ENCODE results near the gene USP36. TPM values are rescaled to one million over a fixed set of nuclear protein-coding genes. Genes with fewer than 3 reads are reported as not detected.
"Not testable (repeated sequence)": the region's sequence is repeated elsewhere in the genome, so short reads cannot be mapped to it uniquely, and the experiment has no call there.

USP36 gene
- total RNA-seq: 10 to 100 TPM; 25.1 to 42.9 (median 29.0) TPM
- 16.2 TPM for polyA plus RNA-seq
- long read RNA-seq, donor 1, partial matches to known transcripts: 13 of 23 reads
- long read RNA-seq, donor 1, other reads (novel, unspliced or antisense): 9 of 23 reads
- long read RNA-seq, donor 2, partial matches to known transcripts: 1 of 2 reads
- long read RNA-seq, donor 2, other reads (novel, unspliced or antisense): 1 of 2 reads
- long read RNA-seq, donor 3, partial matches to known transcripts: 12 of 25 reads
- long read RNA-seq, donor 3, other reads (novel, unspliced or antisense): 10 of 25 reads
- long read RNA-seq, donor 4, partial matches to known transcripts: 5 of 8 reads
- long read RNA-seq, donor 4, other reads (novel, unspliced or antisense): 3 of 8 reads

DNA sequence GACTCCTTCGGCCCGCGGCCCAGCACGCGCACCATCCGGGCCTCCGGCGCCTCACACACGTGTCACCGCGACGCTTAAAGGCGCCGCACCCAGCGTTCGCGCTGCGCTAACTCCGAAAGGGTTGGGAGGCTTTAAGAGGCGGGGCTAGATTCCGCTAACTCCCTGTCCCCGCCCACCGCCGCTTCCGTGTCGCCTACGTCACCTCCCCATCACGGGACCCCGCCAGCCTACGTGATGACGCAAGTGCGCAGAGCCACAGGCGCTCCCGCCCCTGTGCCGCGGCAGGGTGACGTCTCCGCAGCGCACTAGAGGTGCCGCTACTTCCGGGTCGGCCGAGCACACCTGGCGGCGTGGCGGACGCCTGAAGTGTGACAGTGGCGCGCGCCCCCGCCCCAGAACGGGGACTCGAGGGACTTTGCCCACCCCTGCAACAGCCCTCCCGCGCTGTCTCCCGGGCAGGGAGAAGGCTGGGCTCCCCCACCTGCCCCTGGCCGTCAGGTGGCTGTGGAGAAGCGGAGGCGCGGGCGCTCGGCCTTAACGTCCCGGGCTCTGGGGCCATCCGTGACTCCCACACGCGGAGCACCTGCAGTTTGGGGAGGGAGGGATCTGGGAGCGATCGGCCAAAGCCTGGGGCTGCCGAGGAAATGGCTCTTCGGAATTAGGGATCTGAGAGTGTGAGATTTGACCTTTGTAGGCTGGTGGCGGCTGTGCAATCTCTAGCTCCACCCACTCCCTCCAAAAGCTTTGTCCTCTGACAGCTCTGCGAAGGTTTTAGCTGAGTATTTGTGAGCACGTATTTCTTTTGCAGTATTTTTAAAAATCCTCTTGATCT, at the start of gene USP36:
USP36 (minus strand) TSS at position 35 of the 832 bp plus-strand sequence. CDS start 4,451 bp downstream, outside the sequence.
- intact Hi-C loops (cut with DNase I): no loop called here
- Histone ChIP-seq H3K4me3 (ENCODE audit: low read length) (peak within 1 kb of the TSS; percentile 80), H3K27ac (ENCODE audit: low read length) (peak within 1 kb of the TSS; percentile 85), H3K4me1 (ENCODE audit: control insufficient read depth, insufficient read depth, low read length) (peaks cover 2% of the 10 kb centered on the region), H3K9me3 (ENCODE audit: control insufficient read depth, low read length) (no peaks in the 10 kb centered on the region), H3K27me3 (ENCODE audit: control insufficient read depth, insufficient read depth) (no peaks in the 10 kb centered on the region)
- WGBS: under 1% methylated on average over 74 of the region's 74 CpGs
- DNase-seq: peak; percentile 100
- peak; percentile 97 to 98 for ATAC-seq

DNA sequence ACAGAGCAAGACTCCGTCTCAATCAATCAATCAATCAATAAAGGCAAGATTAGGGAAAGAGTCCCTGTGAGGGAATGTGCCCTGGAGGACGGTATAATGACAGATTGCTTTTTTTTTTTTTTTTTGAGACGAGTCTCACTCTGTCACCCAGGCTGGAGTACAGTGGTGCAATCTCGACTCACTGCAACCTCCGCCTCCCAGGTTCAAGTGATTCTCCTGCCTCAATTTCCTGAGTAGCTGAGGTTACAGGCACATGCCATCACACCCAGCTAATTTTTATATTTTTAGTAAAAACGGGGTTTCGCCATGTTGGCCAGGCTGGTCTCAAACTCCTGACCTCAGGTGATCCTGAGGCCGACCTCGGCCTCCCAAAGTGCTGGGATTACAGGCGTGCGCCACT, 49.5 kb upstream of the USP36 start:
- H3K27ac ChIP-seq (ENCODE audit: low read length); H3K9me3 ChIP-seq (ENCODE audit: control insufficient read depth, low read length); intact Hi-C loops (cut with DNase I); ATAC-seq; H3K27me3 ChIP-seq (ENCODE audit: control insufficient read depth, insufficient read depth); DNase-seq; H3K4me3 ChIP-seq (ENCODE audit: low read length): not testable (repeated sequence)
- 89% methylated on average over 11 of the region's 11 CpGs for WGBS
- peaks cover 16% of the 10 kb centered on the region for H3K4me1 ChIP-seq (ENCODE audit: control insufficient read depth, insufficient read depth, low read length)

GRCh38 chr17:78889531-78889930, 48.9 kb upstream of the USP36 start:
- H3K4me3 ChIP-seq (ENCODE audit: low read length): no peak overlapping the region
- intact Hi-C loops (cut with DNase I): no loop called here
- 64% methylated on average over 8 of the region's 8 CpGs for WGBS
- ATAC-seq: no peak
- H3K9me3 ChIP-seq (ENCODE audit: control insufficient read depth, low read length): no peaks in the 10 kb centered on the region
- H3K27me3 ChIP-seq (ENCODE audit: control insufficient read depth, insufficient read depth): no peaks in the 10 kb centered on the region
- no peak overlapping the region for H3K27ac ChIP-seq (ENCODE audit: low read length)
- H3K4me1 ChIP-seq (ENCODE audit: control insufficient read depth, insufficient read depth, low read length): peaks cover 21% of the 10 kb centered on the region
- DNase-seq: peak in 1 of 3 donors; percentile 36

DNA sequence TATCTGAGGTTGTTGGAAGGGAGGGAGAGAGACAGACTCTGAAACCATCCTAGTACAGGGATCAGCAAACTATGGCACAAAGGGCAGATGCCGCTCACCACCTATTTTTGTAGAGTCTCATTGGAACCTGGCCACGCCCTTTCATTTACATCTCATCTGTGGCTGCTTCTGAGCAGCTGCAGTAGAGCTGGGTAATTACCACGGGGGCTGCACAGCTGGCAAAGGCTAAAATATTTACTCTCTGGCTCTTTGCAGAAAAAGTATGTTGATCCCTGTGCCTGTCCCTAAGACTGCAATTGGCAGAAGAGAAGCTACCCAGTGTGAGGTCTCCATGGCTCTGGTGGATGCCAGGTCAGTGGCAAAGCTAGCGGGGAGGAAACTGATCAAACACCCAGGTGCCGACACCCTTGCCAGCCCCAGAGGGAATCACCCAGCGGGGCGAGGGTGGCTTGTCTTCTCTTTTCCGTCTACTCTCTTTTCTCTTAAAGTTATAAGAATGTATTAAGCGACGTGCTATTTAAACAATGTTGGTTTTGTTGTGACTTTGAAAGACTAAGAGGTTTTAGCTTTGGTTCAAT, 48.4 kb upstream of the USP36 start:
- 87% methylated on average over 10 of the region's 10 CpGs for WGBS
- intact Hi-C loops (cut with DNase I): no loop called here
- no peaks in the 10 kb centered on the region for H3K9me3 ChIP-seq (ENCODE audit: control insufficient read depth, low read length)
- H3K27me3 ChIP-seq (ENCODE audit: control insufficient read depth, insufficient read depth): no peaks in the 10 kb centered on the region
- no peak for ATAC-seq
- H3K27ac ChIP-seq (ENCODE audit: low read length): no peak overlapping the region
- H3K4me1 ChIP-seq (ENCODE audit: control insufficient read depth, insufficient read depth, low read length): peaks cover 26% of the 10 kb centered on the region
- no peak overlapping the region for H3K4me3 ChIP-seq (ENCODE audit: low read length)
- peak in 1 of 3 donors; percentile 20 for DNase-seq

GRCh38 chr17:78886954-78887353, 46.3 kb upstream of the USP36 start:
- H3K27me3 ChIP-seq (ENCODE audit: control insufficient read depth, insufficient read depth): no peaks in the 10 kb centered on the region
- DNase-seq: peak in 1 of 3 donors; percentile 16
- H3K27ac ChIP-seq (ENCODE audit: low read length): no peak overlapping the region
- H3K4me1 ChIP-seq (ENCODE audit: control insufficient read depth, insufficient read depth, low read length): peaks cover 27% of the 10 kb centered on the region
- no peak overlapping the region for H3K4me3 ChIP-seq (ENCODE audit: low read length)
- H3K9me3 ChIP-seq (ENCODE audit: control insufficient read depth, low read length): no peaks in the 10 kb centered on the region
- ATAC-seq: no peak
- WGBS: 93% methylated on average over 12 of the region's 12 CpGs
- intact Hi-C loops (cut with DNase I): no loop called here

- Histone ChIP-seq H3K4me1 (ENCODE audit: control insufficient read depth, insufficient read depth, low read length) (peaks cover 25% of the 10 kb centered on the region), H3K4me3 (ENCODE audit: low read length) (no peak overlapping the region), H3K27me3 (ENCODE audit: control insufficient read depth, insufficient read depth) (no peaks in the 10 kb centered on the region), H3K9me3 (ENCODE audit: control insufficient read depth, low read length) (no peaks in the 10 kb centered on the region), H3K27ac (ENCODE audit: low read length) (no peak overlapping the region)
- intact Hi-C loops (cut with DNase I): no loop called here
- DNase-seq: peak in 1 of 3 donors; percentile 45
- WGBS: 84% methylated on average over 8 of the region's 8 CpGs
- ATAC-seq: no peak
Measured at GRCh38 chr17:78885956-78886355, 45.3 kb upstream of the USP36 start.

DNA sequence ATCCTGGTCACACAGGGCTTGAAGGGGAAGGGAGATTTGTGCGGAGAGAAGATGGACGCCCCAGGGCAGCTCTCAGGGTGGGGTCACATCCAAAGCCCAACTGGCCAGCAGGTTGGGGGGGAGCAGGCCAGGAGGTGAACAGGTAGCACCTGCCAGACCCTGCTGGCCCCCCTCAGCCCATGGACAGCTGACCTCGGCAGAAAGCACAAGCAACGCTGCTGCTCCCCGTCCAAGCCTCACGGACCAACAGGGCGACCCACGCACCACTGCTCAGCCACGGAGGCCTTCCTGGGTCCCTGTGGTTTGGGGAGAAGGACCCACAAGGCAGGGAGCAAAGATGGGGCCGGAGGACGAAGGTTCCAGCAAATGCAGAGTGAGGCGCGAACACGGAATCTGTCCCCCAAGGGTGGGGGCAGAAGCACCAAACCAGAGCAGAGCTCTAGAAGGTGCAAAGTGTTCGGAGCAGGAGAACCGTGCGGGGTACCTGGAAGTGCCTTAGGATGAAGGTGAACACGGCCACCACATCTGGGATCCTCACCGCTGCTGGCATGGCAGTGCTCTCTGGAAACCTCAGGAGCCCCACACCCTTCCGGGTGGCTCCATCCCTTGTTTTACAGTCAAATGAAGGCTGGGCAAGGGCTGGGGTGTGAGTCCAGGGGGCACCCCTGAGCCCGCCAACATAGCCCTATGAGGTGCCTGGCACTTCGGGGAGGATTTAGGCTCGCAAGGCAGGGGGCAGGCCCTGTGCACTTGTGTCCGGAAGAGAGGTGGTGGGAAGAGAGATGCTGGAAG, 44.5 kb upstream of the USP36 start:
- intact Hi-C loops (cut with DNase I): no loop called here
- ATAC-seq (no peak), DNase-seq (peak in 1 of 3 donors; percentile 51)
- peaks cover 26% of the 10 kb centered on the region for H3K4me1 ChIP-seq (ENCODE audit: control insufficient read depth, insufficient read depth, low read length)
- WGBS: 87% methylated on average over 24 of the region's 24 CpGs
- no peak overlapping the region for H3K4me3 ChIP-seq (ENCODE audit: low read length)
- H3K27me3 ChIP-seq (ENCODE audit: control insufficient read depth, insufficient read depth): no peaks in the 10 kb centered on the region
- no peaks in the 10 kb centered on the region for H3K9me3 ChIP-seq (ENCODE audit: control insufficient read depth, low read length)
- peak overlapping the region; percentile 78 for H3K27ac ChIP-seq (ENCODE audit: low read length)

GRCh38 chr17:78884148-78884825, 43.7 kb upstream of the USP36 start:
- no peak overlapping the region for H3K4me3 ChIP-seq (ENCODE audit: low read length)
- 29% methylated on average over 20 of the region's 20 CpGs for WGBS
- H3K9me3 ChIP-seq (ENCODE audit: control insufficient read depth, low read length): no peaks in the 10 kb centered on the region
- H3K27me3 ChIP-seq (ENCODE audit: control insufficient read depth, insufficient read depth): no peaks in the 10 kb centered on the region
- ATAC-seq (peak in 1 of 2 donors; percentile 3), DNase-seq (peak in 1 of 3 donors; percentile 73)
- peak overlapping the region; percentile 78 for H3K27ac ChIP-seq (ENCODE audit: low read length)
- intact Hi-C loops (cut with DNase I): no loop called here
- peaks cover 25% of the 10 kb centered on the region for H3K4me1 ChIP-seq (ENCODE audit: control insufficient read depth, insufficient read depth, low read length)

- no peak overlapping the region for H3K4me3 ChIP-seq (ENCODE audit: low read length)
- peaks cover 28% of the 10 kb centered on the region for H3K4me1 ChIP-seq (ENCODE audit: control insufficient read depth, insufficient read depth, low read length)
- peak; percentile 75 to 76 for ATAC-seq
Measured at GRCh38 chr17:78883533-78884131, 43.0 kb upstream of the USP36 start.

More at GRCh38 chr17:78883533-78884131, 43.0 kb upstream of the USP36 start:
- intact Hi-C loops (cut with DNase I): no loop called here
- Histone ChIP-seq H3K27me3 (ENCODE audit: control insufficient read depth, insufficient read depth) (no peaks in the 10 kb centered on the region), H3K27ac (ENCODE audit: low read length) (peak overlapping the region; percentile 78), H3K9me3 (ENCODE audit: control insufficient read depth, low read length) (no peaks in the 10 kb centered on the region)
- WGBS: 3% methylated on average over 24 of the region's 24 CpGs
- DNase-seq: peak; percentile 89 to 93 (median 90)
